GM19463 (cell line): ENCODE results near the gene GRK3.

Experiments
- ATAC-seq: cut with Tn5 transposase; IDR thresholded peaks from one replicate; pipeline ENCODE4 v1.9.1; 2021; ENCODE audit warnings: mild to moderate bottlenecking, moderate library complexity; ENCODE audit not compliant: unreplicated experiment

GRK3 gene

DNA sequence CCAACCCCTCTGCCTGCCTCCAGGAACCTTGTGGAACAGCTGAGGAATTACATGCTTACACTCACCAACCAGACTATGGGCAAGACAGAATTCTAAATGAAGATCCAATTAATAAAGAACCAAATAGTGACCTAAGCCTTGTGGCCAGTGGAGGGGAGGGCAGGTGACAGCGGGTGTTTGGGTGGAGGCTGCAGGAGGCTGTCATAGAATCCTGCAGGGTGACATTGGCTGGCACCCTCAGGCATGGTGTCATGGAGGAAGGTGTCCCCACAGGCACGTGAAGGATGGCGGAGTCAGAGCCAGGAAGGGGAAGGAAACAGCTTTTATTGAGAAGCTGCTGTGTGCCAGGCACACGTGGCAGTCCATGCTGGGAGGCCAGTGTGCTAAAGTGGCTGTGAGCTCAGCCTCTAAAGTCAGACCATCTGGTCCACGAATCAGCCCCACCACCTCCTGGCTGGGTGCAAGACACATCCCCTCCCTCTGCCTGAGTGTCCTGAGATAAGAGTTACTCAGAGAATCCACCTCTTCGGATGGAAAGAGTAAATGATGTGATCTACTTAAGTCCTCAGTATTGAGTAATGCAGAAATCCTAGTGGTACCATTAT lies 186.2 kb downstream of the GRK3 start:
- no peak for ATAC-seq

DNA sequence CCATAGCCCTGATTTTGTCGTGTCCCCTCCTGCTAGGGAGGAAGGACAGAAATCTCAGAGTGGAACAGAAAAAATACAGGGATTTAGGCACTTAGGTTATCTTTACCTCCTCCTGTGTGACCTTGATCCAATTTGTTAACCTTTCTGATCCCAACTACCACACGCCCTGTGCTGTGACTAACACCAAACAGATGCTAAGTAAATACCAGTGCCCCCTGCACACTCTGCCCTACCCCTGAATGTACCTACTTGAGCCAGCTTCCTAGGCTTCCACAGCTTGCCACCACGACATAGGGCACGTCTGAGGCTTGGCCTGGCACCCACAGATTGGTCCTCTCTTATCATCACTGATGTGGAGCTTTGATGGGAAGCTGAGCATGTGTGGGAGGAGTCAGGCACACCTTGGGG lies 186.7 kb downstream of the GRK3 start:
- no peak for ATAC-seq

DNA sequence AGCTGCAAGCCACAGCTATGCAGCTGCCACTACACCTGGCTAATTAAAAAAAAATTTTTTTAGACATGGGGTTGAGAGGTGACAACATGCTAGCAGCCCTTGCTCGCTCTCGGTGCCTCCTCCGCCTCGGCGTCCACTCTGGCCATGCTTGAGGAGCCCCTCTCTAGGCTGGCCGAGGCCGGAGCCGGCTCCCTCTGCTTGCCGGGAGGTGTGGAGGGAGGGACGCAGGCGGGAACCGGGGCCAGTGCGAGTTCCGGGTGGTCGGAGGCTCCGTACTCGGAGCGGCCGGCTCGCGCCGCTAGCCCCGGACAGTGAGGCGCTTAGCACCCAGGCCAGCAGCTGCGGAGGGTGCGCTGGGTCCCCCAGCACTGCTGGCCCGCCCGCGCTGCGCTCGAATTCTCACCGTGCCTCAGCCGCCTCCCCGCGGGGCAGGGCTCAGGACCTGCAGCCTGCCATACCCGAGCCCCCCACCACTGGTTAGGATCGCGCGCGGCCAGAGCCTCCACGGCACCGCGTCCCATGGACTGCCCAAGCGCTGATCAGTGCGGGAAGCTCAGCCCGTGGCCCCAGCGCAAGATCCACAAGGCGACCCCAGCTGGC lies 188.2 kb downstream of the GRK3 start:
- ATAC-seq = no peak

DNA sequence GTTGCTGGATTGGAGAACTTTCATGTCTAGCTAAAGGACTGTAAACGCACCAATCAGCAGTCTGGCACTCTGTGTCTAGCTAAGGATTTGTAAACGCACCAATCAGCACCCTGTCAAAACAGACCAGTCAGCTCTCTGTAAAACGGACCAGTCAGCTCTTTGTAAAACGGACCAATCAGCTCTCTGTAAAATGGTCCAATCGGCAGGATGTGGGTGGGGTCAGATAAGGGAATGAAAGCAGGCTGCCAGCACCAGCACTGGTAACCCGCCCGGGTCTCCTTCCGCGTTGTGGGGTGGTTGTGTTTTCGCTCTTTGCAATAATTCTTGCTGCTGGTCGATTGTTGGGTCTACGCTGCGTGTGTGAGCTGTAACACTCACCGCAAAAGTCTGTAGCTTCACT lies 188.8 kb downstream of the GRK3 start:
- ATAC-seq = no peak

DNA sequence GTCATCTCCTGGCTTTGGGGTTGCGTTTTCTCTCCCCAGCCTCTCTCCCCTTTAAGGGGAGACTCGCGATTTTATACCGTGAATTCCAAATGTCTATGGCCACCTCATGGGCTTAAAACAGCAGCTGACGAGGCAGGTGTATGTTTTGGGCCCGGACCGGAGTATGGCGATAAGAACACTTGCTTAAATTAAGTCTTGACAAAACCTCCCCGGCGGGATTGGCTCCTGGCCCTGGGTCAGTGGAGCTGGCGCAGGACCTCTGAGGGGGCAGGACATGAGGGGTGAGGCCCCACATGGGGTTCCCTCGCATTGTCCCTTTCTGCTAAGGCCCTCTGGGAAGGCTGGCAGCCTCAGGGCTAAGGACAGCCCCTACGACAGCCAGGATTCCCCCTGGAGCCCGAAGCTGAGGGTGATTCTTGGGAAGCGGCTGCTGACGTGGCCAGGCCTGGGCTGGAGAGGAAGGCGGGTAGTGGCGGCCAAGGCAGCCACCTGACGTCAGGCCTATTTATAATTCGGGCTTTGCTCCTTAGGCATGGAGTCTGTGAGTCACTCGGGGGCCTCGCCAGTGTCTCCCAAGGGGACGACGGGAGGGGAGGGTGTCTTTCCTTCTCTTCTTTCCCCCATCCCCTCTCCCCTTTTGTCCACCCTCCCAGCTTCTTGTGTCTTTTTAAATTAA lies 190.2 kb downstream of the GRK3 start:
- no peak for ATAC-seq

DNA sequence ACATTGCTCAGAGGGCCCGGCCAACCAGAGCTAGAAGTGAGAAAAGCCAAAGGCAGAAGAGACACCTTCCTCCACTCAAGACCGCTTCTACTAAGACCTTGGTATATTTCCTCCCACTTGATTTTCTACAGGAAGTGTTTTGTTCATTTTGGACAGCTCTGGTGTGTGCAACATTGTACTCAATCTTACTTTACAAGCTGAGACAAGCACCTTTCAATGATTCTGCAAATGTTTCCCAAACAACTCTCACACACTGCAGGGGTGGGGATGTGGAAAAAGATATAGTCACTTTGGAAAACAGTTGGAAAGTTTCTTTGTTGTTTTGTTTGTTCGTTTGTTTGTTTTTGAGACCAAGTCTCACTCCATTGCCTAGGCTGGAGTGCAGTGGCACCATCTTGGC lies 193.2 kb downstream of the GRK3 start:
- ATAC-seq = no peak

DNA sequence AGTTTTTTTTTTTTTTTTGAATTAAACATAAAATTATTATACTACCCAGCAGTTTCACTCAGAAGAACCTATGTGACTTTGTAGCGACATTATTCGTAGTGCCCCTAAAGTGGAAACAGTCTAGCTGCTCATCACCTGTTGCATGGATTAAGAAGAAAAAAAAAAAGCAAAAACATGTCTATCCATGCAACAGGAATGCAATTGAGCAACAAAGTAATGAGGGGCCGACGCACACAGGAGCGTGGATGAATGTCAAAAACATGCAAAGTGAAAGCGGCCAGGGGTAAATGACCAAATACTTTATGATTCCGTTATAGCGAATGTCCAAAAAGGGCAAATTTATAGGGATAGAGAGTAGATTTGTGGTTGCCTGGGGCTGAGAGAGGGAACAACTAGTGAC lies 193.8 kb downstream of the GRK3 start:
- no peak for ATAC-seq

DNA sequence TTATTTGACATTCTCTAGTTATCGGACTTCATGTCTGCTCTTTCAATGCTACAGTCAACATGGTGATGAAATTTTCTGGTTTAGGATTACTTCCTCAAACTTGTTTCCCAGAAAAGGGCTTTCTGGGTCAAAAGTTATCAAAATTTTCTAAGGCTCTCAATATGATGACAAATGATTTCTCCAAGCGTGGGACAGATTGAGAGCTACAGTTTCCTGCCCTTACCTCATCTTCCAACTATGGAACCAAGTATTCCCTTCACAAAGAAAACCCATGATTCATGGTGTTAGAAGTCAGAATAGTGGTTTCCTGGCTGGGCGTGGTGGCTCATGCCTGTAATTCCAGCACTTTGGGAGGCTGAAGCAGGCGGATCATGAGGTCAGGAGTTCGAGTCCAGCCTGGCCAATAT lies 195.4 kb downstream of the GRK3 start:
- ATAC-seq = no peak

DNA sequence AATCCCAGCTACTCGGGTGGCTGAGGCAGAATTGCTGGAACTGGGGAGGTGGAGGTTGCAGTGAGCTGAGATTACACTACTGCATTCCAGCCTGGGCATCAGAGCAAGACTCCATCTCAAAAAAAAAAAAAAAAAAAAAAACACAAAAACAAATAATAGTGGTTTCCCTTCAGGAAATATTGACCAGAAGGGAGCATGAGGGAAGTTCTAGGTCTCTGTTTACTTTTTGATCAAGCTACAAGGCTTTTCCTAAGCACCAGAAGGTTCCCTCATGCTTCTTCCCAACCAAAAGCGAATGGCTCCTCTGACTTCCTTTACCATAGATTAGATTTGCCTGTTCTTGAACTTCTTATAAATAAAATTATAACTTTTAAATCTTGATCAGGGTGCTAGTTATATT lies 195.8 kb downstream of the GRK3 start:
- ATAC-seq = no peak

DNA sequence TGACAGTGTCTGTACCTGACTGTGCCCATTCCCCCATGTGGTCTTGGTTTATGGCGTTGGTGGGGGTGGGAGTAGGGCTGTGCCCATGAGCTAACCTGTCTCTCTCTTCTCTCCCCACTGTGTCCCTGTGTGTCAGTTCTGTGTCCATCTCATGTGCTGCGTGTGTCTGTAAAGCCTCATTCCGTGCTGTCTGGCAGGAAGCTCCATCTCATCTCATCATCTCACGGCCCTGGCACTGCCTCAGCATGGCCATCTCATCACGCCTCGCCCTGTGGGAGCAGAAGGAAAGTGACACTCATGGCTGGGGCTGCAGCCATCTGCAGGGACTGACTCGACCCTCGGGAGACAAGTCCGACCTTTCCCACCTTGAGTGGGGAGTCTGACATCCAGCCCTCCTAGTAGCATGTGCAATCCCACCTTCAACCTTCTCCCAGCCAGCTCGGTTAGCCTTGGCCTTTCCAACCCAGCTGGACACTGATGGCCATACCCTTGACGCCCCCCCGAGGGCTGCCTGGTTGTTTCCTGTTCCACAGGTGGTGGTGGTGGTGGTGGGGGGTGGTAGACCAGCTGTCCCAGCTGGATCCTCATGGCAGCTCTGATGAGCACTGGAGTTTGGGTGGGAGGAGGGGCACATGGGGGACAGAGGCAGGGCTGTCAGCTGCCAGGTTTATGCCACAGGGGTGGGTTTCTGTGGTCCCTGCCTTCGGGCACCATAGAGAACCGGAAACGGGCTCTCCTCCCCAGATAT lies 196.5 kb downstream of the GRK3 start:
- no peak for ATAC-seq

DNA sequence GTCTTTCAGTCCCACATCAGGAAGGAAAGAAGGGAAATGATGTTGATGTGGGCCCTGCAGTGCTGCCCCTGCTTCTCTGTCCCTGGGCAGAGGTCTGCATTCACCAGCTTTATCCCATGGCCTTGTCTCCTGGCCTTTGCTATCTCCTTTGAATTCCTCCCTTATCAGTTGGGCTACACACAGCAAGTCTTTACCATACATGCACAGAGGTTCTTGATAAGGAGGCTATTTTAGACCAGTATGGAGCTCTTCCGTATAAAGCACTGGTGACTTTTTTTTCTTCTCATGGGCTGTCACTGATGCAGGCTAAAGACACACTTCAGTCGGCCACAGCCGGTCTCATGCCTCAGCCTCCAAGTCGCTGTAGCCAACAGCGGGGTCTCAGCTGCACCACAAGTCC lies 197.7 kb downstream of the GRK3 start:
- no peak for ATAC-seq

DNA sequence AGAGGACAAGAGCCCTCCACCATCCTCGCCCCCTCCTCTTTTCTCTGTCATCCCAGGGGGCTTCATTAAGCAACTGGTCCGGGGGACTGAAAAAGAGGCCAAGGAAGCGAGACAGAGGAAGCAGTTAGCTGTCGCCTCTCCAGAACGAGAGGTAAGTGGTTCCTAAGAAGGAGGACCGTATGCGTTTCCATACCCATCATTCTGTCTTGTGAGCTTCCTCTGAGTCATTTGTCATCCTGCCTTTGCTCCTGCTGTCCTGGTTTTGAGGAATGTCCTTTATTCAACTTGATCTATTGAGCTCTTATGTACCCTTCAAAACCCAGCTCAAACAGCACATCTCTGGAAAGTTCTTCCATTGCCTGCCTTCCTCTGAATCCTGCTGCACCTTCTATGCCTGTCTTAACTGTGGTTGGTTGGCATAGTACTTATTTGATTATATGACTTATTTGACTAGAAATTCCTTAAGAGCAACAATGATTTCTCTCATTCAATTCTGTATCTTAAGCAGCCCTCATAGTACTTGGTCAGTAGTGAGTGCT lies 198.8 kb downstream of the GRK3 start:
- no peak for ATAC-seq

DNA sequence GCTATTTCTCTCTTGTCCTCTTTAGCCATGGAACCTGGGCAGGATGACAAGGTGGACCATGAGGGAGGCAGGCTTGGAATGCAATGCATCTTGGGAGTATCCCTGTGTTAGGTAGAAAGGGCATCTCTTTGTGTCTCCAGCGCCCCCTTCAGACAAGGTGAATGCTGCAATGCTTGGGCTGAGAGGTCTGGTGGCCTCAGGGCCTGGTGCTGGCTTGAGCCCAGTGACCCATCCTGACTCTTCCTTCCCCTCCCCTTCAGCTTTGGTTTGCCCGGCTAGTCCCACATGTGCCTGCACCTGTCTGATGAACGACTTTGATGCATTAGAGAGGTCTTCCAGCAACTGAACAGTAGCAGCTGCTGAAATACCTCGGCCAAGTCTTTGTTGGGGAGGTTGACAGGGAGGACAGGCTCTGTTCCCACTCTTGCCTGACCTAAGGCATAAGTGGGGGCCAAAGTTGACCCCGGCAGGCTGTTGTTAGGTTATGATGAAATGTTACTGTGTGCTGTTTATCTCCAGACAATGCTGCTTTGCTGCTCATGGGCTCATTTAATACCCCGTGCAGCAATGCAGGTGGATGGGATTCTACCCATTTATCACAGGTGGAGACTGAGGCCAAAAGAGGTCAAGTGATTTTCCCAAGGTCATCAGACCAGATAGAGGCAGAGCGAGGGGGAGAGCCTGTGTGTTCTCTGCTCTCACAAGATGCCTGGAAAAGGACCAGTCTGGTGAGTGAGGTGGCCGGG lies 200.0 kb downstream of the GRK3 start:
- ATAC-seq = no peak

DNA sequence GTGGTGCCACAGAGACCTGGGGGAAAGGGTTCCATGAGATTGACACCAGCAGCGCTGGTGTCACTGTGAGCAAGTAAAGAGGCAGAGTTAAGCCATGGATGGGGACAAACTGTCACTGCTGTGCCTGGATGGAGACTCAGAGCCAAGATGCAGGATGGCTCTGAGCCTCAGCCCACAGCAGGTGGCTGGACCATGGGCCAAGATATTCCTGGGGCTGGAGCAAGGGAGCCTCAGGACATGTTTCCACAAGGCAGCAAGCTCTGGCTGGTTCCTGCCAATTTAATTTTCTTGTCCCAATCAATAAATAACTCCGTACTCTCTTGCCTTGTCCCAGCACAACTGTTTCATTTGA lies 200.5 kb downstream of the GRK3 start:
- no peak for ATAC-seq

DNA sequence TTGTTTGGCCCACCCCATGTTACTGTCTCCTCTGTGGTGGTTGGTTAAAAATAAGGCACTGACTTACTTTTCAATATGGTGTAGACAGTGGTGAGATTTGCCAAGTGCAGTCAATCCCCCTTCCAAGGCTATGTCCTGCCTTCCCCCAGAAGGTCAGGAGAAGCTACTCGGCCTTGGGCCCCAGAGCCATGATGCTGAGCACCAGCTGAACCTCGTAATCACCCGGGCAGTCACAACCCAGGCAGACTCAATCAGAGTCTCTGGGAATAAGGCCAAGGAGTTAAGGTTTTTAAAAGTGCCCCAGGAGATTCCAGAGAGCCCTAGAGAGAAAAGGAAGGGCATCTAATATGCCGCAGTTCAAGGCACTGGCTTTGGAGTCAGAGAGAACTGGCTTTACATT lies 201.3 kb downstream of the GRK3 start:
- no peak for ATAC-seq

DNA sequence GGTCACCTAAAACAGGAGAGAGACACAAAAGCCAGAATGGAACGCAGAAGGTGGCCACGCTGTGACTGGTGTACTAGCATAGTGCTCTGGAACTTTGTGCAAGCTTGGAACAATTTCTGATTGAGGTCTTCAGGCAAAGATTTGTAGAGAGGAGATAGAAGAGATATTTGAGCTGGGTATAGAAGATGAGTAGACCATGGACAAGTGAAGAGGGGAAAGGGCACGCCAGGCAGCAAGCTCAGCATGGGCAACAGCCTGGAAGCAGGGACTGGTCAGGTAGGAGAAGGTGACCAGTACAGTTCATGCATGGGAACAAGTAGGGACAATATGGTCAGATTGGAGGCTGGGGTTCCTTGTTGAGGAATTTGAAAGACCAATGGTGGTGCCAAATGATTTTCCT lies 201.9 kb downstream of the GRK3 start:
- no peak for ATAC-seq

DNA sequence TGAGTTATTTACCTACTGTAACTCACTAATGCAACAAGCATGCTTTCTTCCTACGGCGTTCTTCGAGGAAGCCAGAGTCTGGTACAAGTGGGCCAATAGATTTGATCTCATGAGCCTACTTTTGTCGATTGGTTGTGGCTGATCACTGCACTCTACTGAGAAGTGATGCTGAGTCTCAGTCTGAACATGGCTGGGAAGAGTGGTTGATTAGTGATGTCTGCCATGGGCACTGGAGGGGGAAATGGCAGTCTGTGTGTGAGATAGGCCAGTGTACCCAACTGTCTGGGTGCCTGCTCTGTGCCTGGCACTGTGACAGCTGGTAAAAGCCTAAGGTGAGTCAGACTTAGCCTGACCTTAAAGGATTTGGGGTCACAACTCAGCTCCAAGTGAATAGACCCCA lies 205.9 kb downstream of the GRK3 start:
- ATAC-seq = no peak

DNA sequence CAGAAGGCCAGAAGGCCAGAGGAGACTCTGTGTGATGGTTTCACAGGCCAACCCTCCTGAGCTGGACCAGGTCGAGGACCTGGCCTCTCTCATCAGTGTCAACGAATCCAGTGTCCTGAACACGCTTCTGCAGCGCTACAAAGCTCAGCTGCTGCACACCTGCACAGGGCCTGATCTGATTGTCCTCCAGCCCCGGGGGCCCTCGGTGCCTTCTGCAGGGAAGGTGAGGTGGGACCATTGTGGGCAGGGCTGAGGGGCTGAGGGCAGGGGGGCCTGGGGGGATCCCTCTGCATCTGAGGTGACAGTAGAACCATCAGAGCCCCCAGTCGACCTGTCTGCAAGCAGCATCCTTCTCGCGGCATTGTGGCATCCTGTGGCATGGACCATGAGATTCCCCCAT lies 207.8 kb downstream of the GRK3 start:
- no peak for ATAC-seq

DNA sequence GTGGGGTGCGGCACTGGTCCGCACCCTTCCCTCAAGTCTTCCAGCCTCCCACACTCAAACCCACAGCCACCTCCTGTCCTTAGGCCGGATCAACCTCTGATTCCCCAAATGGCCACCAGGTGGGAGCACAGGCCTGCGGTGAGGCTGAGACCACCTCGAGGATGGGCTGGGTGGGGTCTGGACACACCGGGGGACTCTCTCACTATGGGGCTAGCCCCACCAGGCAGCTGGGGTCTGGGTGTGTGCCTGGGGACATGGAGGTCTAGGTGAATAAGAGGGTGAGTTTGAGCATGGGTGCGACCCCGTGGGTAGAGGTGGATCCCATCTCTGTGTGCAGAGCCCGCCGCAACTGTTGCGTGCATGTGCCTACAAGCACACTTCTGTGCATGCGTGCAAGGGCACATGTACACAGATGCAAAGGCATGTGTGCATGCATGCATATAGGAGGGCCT lies 210.1 kb downstream of the GRK3 start:
- no peak for ATAC-seq

DNA sequence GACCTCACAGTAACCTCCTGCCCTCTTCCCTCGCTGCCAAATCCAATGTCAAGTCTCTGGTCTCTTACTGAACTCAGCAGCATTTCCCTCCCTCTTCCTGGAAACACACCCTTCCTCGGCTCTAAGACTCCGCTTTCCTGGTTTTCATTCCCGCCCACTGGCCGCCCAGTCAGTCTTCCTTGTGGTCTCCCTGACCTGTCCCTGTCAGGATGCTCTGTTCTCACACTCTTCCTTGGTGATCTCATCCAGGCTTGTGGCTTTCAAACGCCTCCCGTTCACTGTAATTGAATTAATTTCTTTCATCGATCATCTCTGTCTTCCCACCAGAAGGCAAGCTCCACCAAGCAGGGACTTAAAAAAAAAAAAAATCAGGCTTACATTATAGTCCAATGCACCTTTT lies 211.1 kb downstream of the GRK3 start:
- ATAC-seq = no peak

DNA sequence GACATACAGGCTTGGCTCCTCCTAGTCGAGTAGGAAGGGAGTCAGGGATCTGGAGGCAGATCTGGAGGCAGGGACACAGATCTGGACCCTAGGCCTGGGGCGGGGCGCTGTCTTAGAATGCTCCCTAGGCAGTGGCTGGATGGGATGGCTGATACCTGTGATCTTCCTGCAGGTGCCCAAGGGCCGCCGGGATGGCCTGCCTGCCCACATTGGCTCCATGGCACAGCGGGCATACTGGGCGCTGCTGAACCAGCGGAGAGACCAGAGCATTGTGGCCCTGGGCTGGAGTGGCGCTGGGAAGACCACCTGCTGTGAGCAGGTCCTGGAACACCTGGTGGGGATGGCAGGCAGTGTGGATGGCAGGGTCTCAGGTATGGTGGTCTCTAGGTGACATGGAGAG lies 212.9 kb downstream of the GRK3 start:
- ATAC-seq = no peak
